ENCODE results near the gene IQCH. TPM values are rescaled to one million over a fixed set of nuclear protein-coding genes. Genes with fewer than 3 reads are reported as not detected.

Gene IQCH
- total and polyA plus RNA-seq, 2 of the 4 experiments (the other 2 are of a cell fraction), result 0.60 to 2.5 TPM

GRCh38 chr15:67416891-67417290 is 162.3 kb downstream of the IQCH start:
- no peak for ATAC-seq (ENCODE audit: low read depth)

More at GRCh38 chr15:67416891-67417290, 162.3 kb downstream of the IQCH start:
- Histone ChIP-seq H2BK5ac (ENCODE audit: low read depth, low read length, poor library complexity, severe bottlenecking) (no peak overlapping the region), H2BK15ac (ENCODE audit: low read depth, low read length) (no peak overlapping the region), H3K4me3 (ENCODE audit: insufficient read depth, low read depth, low read length) (no peak overlapping the region), H4K91ac (ENCODE audit: insufficient read depth, low read depth, low read length) (no peak overlapping the region), H3K27ac (ENCODE audit: insufficient read depth, low read length) (no peak overlapping the region), H3K9me3 (ENCODE audit: control insufficient read depth, insufficient read depth, low read length) (no peaks in the 10 kb centered on the region), H2BK20ac (ENCODE audit: low read depth, low read length) (no peak overlapping the region), H3K23ac (ENCODE audit: low read depth, low read length) (no peak overlapping the region), H3K27me3 (ENCODE audit: control insufficient read depth, insufficient read depth, low read length) (no peaks in the 10 kb centered on the region; the same call in 1 of the 2 replicates), H3K4ac (ENCODE audit: low read depth, low read length) (no peak overlapping the region), H3K79me1 (ENCODE audit: low read depth in 1 of 2, low read length in 2 of 2) (no peaks in the 10 kb centered on the region), H4K20me1 (ENCODE audit: insufficient read depth, low read length) (no peaks in the 10 kb centered on the region), H3K9me1 (ENCODE audit: insufficient read depth, low read length) (peaks cover 14% of the 10 kb centered on the region), H3K56ac (ENCODE audit: extremely low read depth, insufficient read depth, low read length) (no peak overlapping the region), H4K5ac (ENCODE audit: low read depth, low read length) (no peak overlapping the region), H4K8ac (ENCODE audit: low read depth in 2 of 2, low read length in 2 of 2) (no peak overlapping the region), H3K36me3 (ENCODE audit: control insufficient read depth, insufficient read depth, low read length) (no peaks in the 10 kb centered on the region), H3K18ac (ENCODE audit: low read depth, low read length) (no peak overlapping the region), H3K4me1 (ENCODE audit: control insufficient read depth, insufficient read depth, low read length) (peaks cover 7% of the 10 kb centered on the region), H3K14ac (replicated peaks; ENCODE audit: low read depth, low read length) (no peak overlapping the region), H2AFZ (replicated peaks; ENCODE audit: low read length, poor library complexity) (no peak overlapping the region), H2AK9ac (replicated peaks; ENCODE audit: low read depth, low read length, poor library complexity) (no peak overlapping the region), H3K9ac (ENCODE audit: low read depth, low read length) (no peak overlapping the region), H3K4me2 (ENCODE audit: low read depth, low read length) (no peak overlapping the region), H2AK5ac (ENCODE audit: low read depth, low read length) (no peak overlapping the region), H2BK120ac (ENCODE audit: low read depth, low read length) (no peak overlapping the region)
- in situ Hi-C loops (cut with MboI; ENCODE audit: low sequenced_read_pairs) (no loop called here), intact Hi-C loops (cut with micrococcal nuclease) (no loop called here), dilution Hi-C loops (cut with HindIII; ENCODE audit: low sequenced_read_pairs, unreplicated experiment) (no loop called here)
- BruUV-seq (replicated peaks), result no TSS peak
- DNase-seq, result no peak
- ChIA-PET CTCF (interaction anchor here (0.5 kb wide), 1 partner anchor 35 kb away, joined by 5 read pairs; no protein-coding TSS in a partner anchor), POLR2A (ENCODE audit: unreplicated experiment) (no interaction called here)
- no peak for TF ChIP-seq ELK1 (IDR thresholded peaks at IDR 0.05; ENCODE audit: borderline replicate concordance, low read depth, low read length)
- TF ChIP-seq CEBPB (IDR thresholded peaks at IDR 0.05; ENCODE audit: low read depth, low read length), result no peak
- no peak for TF ChIP-seq CHD1 (IDR thresholded peaks at IDR 0.05; ENCODE audit: low read depth, low read length)
- TF ChIP-seq MAFK (IDR thresholded peaks at IDR 0.05; ENCODE audit: low read depth, low read length), result no peak
- TF ChIP-seq CTCF (conservative IDR thresholded peaks at IDR 0.05; ENCODE audit: low read depth, low read length), result no peak
- TF ChIP-seq NFE2L2 (IDR thresholded peaks at IDR 0.05; ENCODE audit: low read depth, low read length), result no peak
- WGBS, 2 experiments (ENCODE audit: extremely low coverage in 2 of 2, insufficient read length in 1 of 2), result 80% methylated on average over 3 of the region's 6 CpGs; no CpG with 5 or more reads in 1 of the 2 experiments
